ENCODE data around the gene LCA5L.
"Not testable (repeated sequence)": the region's sequence is repeated elsewhere in the genome, so short reads cannot be mapped to it uniquely, and the experiment has no call there.

LCA5L gene

DNA sequence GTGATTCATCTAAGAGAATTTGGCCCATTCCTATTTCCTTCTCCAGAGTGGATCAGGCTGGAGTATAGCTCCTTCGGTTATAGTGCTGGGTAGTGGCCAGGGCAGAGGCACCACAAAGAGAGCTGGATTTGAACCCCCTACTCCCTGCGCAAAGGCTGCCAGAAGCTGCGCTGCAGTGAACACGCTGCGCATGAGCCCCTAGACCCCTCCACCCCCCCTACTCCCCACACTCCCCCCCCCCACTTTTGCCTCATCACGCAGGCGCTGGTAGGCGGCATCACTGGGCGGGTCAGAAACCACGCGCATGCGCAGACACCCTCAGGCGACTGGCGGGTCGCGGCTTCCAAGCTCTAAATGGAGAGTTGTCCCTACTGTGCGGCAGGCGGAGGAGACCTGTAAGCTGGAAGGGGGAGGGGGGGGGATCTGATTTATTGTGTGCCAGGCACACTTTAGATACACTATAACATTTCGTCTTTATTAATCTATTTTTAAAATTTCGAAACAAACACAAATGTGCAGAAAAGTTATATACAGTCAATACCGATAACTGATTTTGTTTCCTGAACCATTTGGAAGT lies 58.0 kb downstream of the LCA5L start:
- DNase-seq (ENCODE audit: low read depth) = peak; percentile 78

DNA sequence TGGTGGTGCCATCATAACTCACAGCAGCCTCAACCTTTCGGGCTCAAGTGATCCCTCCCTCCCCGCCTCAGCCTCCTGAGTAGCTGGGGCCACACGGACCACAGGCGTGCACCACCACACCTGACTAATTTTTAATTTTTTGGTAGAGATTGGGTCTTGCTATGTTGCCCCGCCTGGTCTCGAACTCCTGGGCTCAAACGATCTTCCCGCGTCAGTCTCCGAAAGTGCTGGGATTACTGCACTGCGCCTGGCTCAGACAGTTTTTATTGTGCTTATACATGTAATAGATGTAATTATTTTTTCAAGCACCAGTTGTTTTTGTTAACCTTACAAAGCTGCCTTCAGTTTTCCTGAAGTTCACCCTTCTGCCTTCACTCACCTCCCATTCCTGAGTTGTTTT lies 58.7 kb downstream of the LCA5L start:
- no peak for DNase-seq (ENCODE audit: low read depth)

DNA sequence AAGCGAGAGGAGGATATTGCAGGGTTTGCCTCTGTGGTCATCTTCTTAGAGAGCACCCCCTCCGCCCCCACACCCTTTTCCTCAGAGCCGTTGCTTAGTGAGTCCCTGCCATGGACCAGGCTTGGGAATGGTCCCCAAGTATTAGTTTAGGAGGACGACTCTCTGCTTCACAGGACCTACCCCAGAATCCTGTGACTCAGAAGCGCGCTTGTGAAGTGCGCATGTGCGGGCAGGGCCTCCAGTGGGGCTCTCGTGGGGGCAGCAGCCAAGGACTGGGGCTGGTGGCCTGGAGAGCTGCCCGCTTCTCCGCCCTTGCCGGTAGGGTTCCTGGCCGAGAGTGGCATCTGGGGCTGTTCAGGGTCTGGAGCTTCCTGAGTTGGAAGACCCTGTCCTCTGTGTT lies 59.4 kb downstream of the LCA5L start:
- DNase-seq (ENCODE audit: low read depth) = no peak

DNA sequence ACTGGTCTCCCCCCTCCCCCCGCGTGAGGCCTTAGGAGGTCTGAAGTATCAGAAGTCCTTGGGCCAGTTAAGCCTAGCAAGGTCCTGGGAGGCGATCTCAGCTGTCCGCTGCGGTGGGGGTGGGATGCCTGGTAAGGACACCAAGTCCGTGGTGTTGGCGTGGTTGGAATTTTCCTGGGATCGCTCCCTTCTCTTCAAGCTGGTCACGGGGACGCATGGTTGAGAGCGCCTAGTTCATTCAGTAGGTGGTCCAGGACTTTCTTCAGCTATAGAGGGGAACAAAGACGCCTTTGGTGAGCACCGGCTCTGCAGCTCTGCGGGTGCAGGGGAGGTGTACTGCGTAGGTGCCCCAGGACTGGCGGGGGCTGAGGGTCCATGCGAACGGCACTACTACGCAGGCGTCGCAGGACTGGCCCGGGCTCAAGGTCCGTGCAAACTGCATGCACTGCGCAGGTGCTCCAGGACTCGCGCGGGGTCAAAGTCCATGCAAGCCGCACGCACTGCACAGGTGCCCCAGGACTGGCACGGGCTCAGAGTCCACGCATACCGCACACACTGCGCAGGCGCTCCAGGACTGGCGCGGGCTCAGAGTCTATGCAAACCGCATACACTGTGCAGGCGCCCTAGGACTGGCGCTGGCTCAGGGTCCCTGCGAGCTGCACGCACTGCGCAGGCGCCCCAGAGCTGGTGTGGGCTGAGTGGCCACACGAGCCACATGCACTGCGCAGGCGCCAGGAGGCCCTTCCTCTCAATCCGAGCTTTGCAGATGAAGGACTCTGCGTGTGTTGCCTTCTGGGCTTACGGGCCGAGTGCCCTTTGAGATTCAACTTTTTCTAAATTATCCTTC lies 60.1 kb downstream of the LCA5L start:
- DNase-seq (ENCODE audit: low read depth) = peak; percentile 21

DNA sequence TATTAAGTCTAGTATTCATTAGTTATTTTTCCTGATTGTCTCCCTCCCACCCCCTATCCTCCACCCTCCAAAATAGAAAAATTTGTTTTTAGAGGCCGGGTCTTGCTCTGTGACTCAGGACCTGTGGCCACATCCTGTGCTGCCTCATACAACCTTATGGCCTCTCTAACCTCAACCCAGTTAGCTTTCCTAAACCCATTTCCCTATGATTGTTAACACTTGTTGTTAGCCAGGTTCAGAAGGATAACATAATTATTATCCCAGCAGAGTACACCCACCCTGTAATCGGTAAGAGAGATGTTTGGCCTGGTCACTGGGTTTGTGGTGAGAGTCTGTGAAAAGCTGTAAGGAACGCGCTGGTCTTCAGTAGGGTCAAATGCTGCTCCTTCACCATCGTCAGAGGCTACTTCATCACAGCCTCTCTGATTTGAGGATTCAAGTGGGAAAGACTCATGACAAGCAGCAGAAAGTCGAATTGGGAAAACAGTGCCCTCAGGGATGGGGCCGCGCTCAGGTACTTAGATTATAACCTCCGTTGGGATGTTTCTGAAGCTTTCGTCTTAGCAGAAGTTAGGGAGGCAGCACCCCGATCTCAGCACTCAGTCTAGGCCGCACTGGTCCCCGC lies 60.8 kb downstream of the LCA5L start:
- no peak for DNase-seq (ENCODE audit: low read depth)

DNA sequence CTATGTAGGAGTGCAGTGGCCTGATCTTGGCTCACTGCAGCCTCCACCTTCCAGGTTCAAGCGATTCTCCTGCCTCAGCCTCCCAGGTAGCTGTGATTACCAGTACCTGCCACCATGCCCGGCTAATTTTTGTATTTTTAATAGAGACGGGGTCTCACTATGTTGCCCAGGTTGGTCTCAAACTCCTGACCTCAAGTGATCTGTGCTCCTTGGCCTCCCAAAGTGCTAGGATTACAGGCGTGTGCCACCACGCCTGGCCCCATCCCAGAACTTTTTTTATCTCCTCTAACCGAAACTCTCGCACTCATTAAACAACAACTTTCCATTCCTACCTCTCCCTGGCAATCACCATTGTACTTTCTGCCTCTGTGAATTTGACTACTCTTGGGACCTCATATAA lies 63.5 kb downstream of the LCA5L start:
- DNase-seq (ENCODE audit: low read depth) = not testable (repeated sequence)

DNA sequence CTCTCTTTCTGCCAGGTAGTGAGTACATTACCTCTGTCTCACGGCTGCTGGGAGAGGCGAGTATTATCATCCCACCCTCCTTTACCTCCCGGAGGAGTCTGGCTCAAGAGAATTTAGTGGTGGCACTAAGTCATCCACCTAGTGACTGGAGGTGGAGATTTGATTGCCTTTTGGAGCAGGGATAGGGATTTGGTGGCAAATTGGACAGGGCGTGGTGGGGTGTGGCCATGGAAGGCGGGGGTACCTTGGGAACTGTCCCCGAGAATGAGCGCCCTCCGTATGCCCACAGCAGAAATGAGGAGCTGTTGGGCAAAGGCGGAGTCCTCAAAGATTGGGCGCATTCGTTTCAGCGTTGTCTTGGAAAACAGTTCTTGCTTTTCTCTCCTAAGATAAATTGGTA lies 64.6 kb downstream of the LCA5L start:
- no peak for DNase-seq (ENCODE audit: low read depth)

DNA sequence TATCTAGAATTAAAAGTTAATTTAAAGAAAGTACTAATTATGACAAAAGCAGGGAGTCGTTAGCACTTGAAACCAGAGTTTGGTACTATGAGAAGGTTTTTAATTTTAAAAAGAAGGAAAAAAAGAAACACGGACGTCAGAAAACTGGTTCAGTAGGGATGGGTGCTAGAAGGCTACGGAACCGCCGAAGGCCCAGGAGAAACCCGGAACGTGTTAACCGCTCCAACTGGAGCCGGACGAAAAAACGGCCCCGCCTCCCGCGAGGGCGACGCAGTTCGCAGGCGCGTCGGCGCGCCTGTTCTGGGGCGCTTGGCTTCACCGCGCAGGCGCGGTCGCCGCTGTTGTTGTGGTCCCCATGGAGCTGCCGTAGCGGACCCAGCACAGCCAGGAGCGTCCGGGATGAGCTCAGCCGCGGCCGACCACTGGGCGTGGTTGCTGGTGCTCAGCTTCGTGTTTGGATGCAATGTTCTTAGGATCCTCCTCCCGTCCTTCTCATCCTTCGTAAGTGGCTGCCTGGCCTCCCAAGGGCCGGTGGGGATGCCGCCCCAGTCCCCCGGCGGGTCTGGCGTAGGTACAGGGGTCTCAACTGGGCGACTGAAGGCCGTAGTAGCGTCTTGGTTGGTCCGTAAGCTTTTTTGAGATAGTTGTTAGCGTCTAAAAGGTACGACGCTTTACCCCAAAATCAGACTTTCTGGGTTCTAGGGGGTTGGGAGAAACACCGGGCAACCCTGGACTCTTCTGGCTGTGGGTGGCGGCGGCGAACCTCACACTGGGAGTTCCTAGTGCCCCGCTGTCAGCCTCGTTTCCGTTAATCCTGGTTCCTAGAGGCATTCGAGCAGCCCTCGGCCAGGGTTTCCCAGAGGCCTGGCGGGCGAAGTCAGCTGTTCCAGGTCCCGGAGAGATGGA lies 65.3 kb downstream of the LCA5L start:
- DNase-seq (ENCODE audit: low read depth) = peak; percentile 67

DNA sequence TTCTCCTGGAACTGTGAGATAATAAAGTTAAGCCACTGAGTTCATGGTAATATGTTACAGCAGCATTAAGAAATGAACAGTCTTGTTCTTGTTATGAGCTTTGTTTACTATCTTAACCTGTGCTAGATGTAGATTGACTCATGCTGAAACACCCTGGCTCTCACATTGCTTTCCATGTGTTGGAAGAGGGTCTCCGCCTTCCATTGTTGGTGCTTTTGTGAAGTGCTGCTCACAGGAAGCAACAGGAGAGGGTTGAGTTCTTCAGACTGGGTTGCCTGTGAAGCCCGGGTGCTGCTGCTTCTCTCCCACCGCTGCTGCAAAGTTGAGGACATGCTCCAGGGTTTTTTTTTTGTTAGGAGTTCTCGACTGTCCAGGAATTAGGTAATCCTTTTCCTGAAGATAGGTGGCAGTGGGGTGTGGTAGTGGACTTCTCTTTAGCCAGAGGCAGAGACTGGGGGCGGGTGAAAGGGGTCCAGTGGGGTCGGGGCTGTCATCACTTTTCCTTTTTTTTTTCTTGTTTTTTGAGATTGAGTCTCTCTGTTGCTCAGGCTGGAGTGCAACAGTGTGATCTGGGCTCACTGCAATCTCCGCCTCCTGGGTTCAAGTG lies 68.0 kb downstream of the LCA5L start:
- no peak for DNase-seq (ENCODE audit: low read depth)

DNA sequence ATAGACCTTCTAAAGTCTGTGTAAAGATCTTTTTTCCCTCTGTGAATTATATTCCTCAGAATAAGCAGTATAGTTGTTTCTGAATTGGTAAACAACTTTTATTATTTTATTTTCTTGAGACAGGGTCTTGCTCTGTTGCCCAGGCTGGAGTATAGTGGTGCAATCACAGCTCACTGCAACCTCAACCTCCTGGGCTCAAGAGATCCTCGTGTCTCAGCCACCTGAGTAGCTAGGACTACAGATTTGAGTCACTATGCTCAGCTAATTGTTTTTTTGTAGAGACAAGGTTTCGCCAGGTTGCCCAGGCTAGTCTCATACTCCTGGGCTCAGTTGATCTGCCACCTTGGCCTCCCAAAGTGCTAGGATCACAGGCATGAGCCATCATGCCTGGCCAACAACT lies 70.1 kb downstream of the LCA5L start:
- no peak for DNase-seq (ENCODE audit: low read depth)

DNA sequence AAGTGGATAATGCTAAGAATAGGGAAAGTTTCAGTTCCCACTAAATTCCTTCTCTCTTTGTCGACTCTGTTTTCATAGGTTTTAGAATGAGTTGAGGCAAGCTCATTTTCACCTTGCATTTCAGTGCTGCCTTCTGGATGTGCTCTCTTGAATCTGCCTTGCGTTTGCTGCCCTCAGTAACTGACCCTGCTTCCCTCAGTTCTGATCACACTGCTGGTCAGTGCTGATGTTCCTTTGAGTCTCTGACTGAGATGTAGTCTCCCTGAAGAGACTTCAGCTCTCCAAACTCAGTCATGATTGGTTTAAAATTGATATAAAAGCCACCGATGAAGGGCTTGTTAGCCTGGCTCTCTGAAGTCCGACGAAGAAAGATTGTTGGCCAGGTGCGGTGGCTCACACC lies 71.5 kb downstream of the LCA5L start:
- no peak for DNase-seq (ENCODE audit: low read depth)

DNA sequence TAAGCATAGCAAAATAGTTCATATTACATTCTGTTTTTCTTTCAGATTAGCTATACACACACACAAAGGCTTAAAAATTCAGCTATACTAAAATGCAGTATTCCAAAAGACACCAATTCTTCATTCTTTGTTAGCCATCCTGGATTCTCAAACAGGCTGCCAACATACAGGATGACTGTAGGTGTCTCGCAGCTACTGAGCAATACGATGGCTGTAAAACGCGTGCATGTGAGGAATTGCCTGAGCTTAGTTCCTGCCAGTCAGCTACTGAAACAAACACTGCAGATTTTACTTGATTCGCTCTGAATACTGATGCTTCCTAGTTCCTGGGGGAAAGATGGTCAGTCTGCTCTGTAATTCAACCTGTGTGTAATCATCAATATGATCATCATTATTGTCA lies 71.9 kb downstream of the LCA5L start:
- no peak for DNase-seq (ENCODE audit: low read depth)

DNA sequence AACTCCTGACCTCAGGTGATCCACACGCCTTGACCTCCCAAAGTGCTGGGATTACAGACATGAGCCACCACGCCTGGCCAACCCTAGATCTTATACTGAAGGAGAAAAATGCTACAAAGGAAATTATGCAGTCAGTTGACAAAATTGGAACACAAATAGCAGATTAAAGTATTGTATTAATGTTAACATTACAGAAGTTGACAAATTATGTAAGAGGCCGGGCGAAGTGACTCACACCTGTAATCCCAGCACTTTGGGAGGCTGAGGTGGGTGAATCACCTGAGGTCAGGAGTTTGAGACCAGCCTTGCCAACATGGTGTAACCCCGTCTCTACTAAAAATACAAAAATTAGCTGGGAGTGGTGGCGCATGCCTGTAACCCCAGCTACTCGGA lies 75.7 kb downstream of the LCA5L start:
- not testable (repeated sequence) for DNase-seq (ENCODE audit: low read depth)

DNA sequence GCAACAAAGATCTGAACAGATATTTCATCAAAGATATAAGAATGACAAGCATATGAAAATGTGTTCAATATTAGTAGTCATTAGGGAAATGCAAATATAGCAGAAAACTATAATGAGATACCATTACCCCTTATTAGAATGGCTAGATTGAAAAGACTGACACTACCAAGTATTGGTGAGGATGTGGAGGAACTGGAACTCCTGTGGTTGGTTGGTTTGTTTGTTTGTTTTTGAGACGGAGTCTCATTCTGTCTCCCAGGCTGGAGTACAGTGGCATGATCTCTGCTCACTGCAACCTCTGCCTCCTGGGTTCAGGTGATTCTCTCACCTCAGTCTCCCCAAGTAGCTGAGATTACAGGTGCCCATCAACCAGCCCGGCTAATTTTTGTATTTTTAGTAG lies 77.8 kb downstream of the LCA5L start:
- DNase-seq (ENCODE audit: low read depth) = no peak

DNA sequence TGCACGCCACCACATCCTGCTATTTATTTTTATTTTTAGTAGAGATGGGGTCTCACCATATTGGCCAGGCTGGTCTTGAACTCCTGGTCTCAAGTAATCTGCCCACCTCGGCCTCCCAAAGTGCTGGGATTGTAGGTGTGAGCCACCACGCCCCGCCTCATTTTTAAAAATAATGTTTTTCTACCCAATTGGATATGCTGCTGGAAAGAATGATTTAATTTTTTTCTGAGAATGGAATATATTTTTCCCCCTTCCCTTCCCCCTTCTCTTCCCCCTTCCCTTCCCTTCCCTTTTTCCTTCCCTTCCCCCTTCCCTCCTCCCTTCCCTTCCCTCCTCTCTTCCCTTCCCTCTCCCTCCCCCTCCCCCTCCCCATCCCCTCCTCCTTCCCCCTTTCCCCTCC lies 79.0 kb downstream of the LCA5L start:
- no peak for DNase-seq (ENCODE audit: low read depth)

DNA sequence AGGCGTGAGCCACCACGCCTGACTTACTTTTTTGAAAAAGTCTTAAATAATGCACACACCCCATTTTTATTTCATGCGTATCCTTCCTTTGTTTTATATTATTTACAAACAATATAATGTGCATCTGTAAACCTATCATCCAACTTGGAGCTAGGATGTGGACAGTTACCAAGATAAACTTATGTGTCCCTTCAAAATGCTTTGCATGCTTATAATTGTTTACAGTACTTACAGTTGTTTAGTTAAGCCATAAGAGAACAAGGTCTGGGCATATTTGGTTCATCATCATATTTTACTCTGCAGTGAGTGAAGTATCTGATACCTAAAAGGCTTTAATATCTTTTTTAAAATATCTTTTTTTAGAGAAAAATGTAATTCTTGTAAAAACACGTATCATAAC lies 80.6 kb downstream of the LCA5L start:
- DNase-seq (ENCODE audit: low read depth) = no peak

DNA sequence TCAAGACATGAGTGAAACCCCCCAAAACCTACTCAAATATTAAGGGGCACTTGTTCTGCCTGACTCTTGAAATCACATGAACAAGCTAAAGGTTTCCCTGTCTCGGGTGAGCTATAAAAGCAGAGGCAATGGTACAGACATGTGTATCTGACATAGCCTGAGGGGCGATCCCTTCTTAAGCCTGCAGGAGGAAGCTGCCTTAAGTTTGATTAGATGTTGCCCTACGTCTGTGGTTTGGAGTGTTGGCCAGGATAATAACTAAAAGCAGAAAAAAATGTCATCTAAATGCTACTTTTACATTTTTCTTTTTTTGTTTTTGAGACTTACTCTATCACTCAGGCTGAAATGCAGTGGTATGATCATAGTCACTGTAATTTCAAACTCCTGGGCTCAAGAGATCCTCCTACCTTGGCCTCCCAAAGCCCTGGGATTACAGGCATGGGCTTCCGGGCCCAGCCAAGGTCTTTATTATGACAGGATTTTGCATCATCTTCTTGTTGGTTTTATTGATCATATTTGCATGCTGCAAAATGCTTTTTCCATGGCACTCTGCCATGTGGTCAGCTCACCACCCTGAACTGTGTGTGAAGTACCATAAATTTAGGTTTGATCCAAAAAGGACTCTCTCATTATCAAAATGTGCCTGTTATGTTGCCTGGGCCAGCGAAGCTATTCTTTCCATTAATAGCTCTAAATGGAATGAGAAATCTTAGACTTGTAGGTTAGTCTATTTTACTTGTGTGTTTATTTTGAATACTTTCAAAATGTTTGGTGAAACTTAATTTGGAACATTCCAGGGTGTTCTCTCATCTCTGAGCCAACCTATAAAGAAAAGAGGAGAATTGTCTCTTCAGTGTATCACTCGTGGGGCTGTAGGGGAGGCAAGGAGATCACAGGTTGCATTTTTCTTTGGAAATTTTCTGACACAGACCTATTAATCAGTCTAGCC lies 81.7 kb downstream of the LCA5L start:
- DNase-seq (ENCODE audit: low read depth) = no peak

DNA sequence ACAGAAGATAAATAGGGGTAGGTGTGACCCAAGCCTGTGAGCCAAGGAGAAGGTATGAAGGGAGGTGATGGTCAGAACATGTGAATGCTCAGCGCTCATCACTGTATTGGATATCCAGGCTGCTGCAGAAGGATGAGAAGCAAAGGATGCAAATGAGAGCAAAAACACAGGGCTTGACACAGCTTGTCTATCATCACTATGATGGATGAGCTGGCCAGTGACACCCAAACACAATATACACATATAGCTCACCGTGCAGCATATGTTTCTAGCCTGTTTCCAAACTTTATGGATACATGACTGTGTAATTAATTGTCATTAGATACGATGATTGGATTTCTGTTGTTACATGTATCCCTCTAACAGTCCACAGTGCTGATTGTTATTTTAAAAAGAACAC lies 82.8 kb downstream of the LCA5L start:
- no peak for DNase-seq (ENCODE audit: low read depth)

DNA sequence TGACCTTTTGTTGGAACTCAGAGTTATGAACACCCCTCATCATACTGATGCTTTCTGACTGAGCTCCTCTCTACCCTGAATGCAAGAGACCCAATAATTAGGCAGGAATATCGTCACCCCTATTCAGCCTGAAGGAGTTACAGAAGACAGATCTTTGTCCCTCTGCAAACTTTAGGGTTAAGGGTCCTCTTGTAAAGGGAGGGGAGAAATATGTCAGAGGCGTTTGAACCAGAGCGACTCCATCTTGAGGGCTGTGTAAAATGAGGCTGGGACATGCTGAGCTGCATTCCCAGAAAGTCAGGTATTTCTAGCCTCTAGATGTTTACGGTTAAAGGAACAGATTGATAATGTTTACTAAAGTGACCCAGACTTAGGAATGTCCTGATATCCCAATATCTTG lies 86.2 kb downstream of the LCA5L start:
- no peak for DNase-seq (ENCODE audit: low read depth)

All from stimulated activated CD8-positive, alpha-beta memory T cell treated with anti-CD3 and anti-CD28 coated beads, Interleukin-15, amount 100 ng/mL, for 1 hour (primary cell).